ENCODE results near the gene PRR5.

DNA sequence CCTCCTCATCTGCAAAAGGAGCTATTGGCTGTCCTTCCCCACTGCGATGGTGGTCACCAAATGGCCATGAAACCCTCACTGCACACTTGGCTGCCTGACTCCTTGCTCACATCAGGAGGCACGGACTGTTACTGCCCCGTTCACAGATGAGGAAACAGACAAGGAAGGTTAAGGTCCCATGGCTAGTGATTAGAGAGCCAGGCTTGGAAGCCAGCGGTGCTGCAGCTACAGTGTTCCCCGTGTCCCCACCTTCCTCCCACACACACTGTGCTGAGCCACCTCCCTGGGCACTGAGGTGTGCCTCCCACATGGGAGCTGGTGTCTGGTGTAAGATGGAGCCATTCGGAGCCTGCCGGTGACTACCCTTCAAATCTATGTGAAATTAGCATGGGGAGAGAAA, 53.0 kb downstream of the PRR5 start:
- TF ChIP-seq CTCF (IDR thresholded peaks at IDR 0.05): no peak
- no peak for TF ChIP-seq POLR2A (IDR thresholded peaks at IDR 0.05)

Measured in body of pancreas (tissue), 4 donors.